Stimulated activated CD8-positive, alpha-beta memory T cell treated with anti-CD3 and anti-CD28 coated beads, Interleukin-2, amount 100 ng/mL, for 48 hours (primary cell): Measurements from ENCODE around the gene ZNF414.

Experiments used
- DNase-seq, 2 donors: peaks; one replicate each; pipeline ENCODE4 v3.0.0-alpha.2; 2020; ENCODE audit warnings: low read depth in 2 of 2

The ZNF414 gene

GRCh38 chr19:8463365-8463764, 50.6 kb downstream of the ZNF414 start:
- no peak for DNase-seq

GRCh38 chr19:8462571-8462970, 51.4 kb downstream of the ZNF414 start:
- no peak for DNase-seq

GRCh38 chr19:8461891-8462290, 52.1 kb downstream of the ZNF414 start:
- DNase-seq, result no peak

GRCh38 chr19:8461376-8461775, 52.6 kb downstream of the ZNF414 start:
- DNase-seq, result no peak

- DNase-seq, result no peak
These were observed 53.3 kb downstream of the ZNF414 start for GRCh38 chr19:8460516-8461298.
